ENCODE measurements around the gene SERPINB6.
"Not testable (repeated sequence)": the region's sequence is repeated elsewhere in the genome, so short reads cannot be mapped to it uniquely, and the experiment has no call there.

SERPINB6 gene

DNA sequence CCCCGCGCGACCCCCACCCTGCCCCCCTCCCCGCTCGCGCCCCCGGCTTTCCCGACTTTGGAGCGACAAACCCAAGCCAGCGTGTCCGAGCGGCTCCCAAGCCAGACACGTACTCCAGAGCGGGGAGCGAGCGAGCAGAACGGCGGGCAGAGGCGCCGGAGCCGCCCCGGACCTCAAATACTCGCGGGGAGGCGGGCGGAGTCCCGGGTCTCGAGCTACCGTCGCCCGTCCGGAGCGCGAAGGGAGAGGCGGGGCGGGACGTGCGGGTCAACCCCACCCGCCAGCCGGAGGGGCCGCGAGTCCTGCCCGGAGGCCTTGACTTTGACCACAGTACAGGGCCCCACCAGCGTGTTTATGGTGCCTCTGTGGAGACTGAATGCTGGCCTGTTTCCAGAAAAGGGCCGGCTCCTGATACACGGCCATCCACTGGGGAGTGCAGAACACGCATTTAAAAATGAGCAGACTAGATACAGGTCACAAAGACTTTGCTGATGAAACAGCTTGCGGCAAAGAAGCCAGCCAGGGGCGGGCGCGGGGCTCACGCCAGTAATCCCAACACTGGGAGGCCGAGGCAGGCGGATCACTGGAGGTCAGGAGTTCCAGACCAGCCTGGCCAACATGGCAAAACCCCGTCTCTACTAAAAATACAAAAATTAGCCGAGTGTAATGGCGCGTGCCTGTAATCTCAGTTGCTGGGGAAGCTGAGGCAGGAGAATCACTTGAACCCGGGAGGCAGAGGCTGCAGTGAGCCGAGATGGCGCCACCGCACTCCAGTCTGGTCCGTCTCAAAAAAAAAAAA, at the start of gene SERPINB6:
Gene SERPINB6, minus strand, starts transcription at position 148 of the 799 bp plus-strand sequence. CDS start 12,235 bp downstream, outside the sequence.
- no peak for DNase-seq

- no peak for DNase-seq
Observed at GRCh38 chr6:3019749-3020320, 48.5 kb upstream of the SERPINB6 start.

GRCh38 chr6:3019065-3019464, 47.7 kb upstream of the SERPINB6 start:
- no peak for DNase-seq

DNA sequence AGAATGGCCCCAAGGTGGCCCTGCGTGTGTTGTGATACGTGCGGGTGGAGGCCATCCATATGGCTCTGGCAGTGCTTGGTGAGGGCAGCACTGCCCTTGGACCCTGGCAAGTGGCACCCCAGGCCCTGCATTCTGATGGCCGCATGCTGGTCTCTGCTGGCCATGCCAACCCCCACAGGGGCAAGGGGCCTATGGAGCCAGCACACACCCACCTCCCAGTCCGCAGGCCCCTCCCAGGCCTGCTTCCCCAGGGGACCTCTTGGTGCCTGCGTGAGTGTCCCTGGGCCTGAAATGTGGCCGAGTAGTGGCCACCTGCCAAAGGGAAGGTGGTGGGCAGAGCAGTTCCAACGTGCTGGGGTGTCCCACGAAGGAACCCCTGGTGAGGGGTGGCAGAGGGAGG, 45.9 kb upstream of the SERPINB6 start:
- no peak for DNase-seq

DNA sequence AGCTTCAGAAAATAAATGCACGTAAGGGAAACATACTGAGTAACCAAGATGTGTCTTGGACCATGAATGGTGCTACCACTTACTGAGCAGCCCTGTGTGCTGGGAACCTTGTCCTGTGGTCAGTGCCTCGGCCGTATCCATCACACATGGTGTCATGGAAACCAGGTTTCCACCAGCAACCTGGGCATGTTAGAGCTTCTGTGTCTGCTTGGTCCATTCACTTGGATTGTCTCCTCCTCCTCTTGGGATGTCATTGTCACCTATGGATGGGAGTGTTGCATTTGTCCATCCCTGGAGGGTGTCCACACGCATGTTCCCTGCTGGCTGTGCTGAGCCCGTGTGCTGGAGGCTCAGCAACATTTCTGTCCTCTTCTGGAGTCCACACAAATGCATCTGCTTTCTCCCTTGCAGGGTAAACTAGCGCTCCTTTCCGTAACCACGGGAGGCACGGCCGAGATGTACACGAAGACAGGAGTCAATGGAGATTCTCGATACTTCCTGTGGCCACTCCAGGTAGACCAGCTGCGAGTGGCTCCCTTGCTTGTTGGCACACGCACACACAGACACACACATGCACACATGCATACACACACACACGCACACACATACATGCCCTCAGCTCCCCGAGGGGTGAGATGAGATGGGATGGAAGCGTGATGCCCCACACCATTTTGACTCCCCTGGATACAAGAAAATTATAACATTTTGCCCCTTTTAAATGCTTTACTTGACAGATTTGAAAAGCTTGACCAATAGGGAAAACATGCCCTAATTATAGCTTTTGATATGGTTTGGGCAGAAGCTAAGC, 45.3 kb upstream of the SERPINB6 start:
- DNase-seq: no peak

GRCh38 chr6:3015144-3015543, 43.8 kb upstream of the SERPINB6 start:
- no peak for DNase-seq

DNA sequence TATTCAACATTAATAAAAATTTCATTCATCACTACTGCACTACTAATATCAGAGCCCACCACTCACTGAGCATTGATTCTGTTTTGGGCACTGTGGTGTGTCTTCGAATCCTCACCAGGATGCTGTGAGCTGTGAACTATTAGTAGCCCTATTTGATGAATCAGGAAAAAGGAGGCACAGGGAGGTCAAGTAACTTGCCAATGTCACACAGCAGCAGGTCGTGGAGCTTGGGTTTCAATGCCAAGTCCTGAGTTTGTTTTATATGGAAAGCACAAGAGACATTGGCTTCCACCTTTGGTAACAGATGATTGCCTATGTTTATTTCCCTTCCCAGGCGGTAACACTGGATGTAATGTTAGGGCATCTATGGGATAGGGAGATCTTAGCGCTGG, 43.3 kb upstream of the SERPINB6 start:
- DNase-seq: no peak

GRCh38 chr6:3013901-3014674, 42.7 kb upstream of the SERPINB6 start:
- no peak for DNase-seq

DNA sequence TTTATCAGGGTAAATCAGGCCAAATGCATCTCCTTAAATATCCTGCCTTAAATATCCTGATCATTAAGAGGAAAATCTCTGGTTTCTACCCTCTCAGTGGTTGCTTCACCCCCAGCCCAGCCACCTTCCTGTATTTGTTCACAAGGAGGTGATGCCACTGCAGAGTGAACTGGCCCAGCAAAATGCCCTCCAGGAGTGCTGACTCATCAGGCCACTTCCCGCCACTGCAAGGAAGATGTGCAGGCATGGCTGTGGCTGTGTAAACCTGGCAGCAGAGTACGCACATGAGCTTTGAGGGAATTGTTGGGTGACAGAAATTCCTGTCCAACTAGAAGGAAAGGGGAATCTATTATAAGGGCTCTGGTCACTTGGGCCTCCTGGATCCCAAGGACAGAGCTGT, 42.1 kb upstream of the SERPINB6 start:
- DNase-seq: no peak

GRCh38 chr6:3011592-3011991, 40.2 kb upstream of the SERPINB6 start:
- DNase-seq: no peak

GRCh38 chr6:3011158-3011557, 39.8 kb upstream of the SERPINB6 start:
- DNase-seq: no peak

DNA sequence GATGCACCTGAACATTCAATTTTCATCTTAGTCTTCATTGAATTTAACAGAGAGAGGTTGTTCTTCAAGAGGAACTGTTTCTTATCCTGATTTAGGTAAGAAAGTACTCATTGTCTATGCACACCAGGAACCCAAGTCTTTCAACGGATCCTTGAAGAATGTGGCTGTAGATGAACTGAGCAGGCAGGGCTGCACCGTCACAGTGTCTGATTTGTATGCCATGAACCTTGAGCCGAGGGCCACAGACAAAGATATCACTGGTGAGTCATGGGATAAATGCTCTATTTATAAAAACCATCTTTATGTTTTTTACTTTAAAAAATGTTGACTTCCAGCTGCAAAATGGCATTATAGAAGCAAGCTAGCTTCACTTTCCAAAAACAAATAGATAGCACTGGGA, 38.6 kb upstream of the SERPINB6 start:
- no peak for DNase-seq

DNA sequence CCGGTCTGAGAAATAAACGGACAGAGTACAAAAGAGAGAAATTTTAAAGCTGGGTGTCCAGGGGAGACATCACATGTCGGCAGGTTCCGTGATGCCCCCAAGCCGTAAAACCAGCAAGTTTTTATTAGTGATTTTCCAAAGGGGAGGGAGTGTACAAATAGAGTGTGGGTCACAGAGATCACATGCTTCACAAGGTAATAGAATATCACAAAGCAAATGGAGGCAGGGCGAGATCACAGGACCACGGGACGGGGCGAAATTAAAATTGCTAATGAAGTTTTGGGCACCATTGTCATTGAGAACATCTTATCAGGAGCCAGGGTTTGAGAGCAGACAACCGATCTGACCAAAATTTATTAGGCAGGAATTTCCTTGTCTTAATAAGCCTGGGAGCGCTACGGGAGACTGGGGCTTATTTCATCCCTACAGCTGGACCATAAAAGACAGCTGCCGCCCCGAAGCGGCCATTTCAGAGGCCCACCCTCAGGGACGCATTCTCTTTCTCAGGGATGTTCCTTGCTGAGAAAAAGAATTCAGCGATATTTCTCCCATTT, 37.4 kb upstream of the SERPINB6 start:
- not testable (repeated sequence) for DNase-seq

- no peak for DNase-seq
Observed at GRCh38 chr6:3007571-3007970, 36.2 kb upstream of the SERPINB6 start.

DNA sequence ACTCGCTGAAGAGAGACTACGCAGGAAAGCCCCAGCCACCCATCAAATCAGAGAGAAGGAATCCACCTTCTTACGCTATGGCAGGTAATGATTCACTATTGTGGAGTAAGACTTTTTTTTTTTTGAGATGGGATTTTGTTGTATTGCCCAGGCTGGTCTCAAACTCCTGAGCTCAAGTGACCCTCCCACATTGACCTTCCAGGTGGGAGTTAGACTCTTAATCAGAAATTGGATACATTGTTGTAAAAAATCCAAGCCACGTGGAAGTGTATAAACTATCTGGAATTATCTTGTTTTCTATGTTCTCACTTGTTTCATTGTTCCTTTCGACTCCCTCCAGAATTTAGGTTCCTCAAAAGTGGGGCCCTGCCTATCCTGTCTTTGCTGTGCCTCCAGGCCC, 35.1 kb upstream of the SERPINB6 start:
- DNase-seq: no peak

- no peak for DNase-seq
Observed at GRCh38 chr6:3005874-3006273, 34.5 kb upstream of the SERPINB6 start.

DNA sequence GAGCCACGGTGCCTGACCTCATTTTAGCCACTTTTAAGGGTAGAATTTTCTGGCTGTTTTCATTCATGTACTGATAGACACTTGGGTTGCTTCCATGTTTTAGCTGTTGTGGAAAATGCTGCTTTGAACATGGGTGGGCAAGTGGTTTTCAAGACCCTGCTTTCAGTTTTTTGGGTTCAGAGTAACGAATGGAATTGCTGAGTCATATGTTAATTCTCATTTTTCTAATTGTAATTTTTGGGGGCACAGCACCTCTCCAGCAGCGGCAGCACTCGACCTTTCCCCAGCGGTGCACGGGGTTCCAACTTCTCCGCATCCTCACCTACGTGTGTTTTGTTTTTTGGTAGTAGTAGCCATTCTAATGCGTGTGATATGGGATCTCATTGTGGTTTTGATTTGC, 33.7 kb upstream of the SERPINB6 start:
- no peak for DNase-seq

- DNase-seq: not testable (repeated sequence)
Observed at GRCh38 chr6:3003226-3003625, 31.9 kb upstream of the SERPINB6 start.

DNA sequence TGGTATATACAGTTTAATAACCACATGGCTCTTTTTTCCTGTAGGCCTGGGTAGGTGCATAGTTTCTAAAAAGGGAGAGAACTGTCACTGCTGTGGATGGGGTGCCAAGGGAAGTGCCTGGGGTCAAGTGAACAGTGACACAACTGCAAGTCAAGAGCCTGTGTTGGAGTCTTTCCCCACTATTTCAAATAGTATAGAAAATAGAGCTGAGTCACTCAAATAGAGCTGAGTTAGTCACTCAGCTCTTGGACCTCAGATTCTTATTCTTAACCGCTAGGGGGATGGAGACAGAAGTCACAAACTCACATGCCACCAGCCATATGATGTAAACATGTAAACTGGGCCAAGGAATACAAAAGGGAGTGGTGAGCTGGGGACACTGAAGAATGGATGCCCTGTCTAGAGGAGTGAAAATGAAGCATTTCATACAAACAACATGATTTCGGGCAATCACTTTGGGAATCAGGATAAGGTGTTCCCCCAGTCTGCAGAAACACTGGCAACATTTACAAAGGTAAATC, 30.5 kb upstream of the SERPINB6 start:
- peak; percentile 80 for DNase-seq

DNA sequence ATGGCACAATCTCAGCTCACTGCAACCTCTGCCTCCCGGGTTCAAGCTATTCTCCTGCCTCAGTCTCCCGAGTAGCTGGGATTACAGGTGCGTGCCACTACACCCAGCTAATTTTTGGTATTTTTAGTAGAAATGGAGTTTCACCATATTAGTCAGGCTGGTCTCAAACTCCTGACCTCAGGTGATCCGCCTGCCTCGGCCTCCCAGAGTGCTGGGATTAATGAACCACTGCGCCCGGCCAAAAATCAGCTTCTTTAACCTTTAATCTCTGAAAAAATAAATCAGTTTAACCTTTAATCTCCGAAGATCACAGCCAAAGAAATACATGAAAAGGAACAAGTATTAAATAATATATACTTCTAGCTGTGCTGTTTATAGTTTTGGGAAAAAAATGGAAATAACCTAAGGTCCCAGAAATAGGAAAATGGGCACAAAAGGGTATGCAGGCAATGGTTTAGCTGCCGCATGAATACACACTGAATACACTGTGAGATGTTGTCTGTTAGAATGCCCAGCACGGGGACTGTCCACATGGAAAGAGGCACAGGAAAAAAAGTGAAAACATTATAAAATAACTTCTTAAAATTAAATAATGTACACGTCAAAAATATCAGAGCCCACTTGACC, 29.9 kb upstream of the SERPINB6 start:
- DNase-seq: no peak

DNA sequence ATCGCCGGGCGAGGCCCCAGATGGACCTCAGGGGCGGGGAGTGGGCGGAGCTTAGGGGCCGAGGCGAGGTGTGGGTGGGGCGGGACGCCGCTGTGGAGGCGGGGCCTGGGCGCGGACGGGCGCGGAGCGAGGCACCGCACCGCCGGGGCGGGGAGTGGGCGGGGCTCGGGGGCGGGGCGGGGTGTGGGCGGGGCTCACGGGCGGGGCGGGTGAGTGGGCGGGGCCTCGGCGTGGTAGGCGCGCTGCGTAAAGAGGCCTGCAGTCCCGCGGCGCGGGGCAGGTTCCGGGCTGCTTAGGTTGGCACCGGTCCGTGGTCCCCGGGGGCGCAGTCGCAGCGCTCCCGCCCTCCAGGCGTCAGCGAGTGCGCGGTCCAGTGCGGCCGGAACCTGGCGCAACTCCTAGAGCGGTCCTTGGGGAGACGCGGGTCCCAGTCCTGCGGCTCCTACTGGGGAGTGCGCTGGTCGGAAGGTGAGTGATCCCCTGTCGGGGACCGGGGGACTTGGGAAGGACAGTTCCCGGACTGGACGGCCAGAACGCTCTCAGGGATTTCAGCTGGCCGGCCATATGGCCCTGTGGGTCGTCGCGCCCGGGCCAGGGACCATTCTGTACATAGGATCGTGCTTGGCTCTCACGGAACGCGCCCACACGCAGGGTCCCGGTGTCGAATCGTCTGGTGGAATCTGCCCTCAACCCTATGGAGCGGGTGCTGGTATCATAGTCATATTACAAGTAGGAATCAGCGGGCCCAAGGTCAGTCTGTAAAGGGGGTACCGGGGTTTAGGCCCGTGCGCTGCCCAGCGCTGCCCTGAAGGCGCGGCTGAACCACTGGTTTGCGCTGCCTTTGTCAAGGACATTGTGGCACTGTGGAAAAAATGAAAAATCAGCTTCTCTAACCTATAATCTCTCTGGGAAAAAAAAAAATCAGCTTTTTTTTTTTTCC, 28.5 kb upstream of the SERPINB6 start, which contains the start of gene NQO2:
Gene NQO2, plus strand, starts transcription at position 277 of the 940 bp plus-strand sequence. CDS start 6,659 bp downstream, outside the sequence.
- DNase-seq: no peak
